Measurements from ENCODE around the gene TNNI3K.
A peak's percentile ranks its signal among the peaks of the same experiment; 100 is the strongest.

Gene TNNI3K

GRCh38 chr1:74453277-74453676 lies 218.1 kb downstream of the TNNI3K start:
- no peak for DNase-seq

- no peak for DNase-seq
These were observed 220.2 kb downstream of the TNNI3K start for GRCh38 chr1:74455390-74455789.

- no peak for DNase-seq
These were observed 222.1 kb downstream of the TNNI3K start for GRCh38 chr1:74457253-74457652.

GRCh38 chr1:74463333-74463988 lies 228.3 kb downstream of the TNNI3K start:
- peak in 1 of 5 donors; percentile 12 for DNase-seq

- no peak for DNase-seq
These were observed 228.8 kb downstream of the TNNI3K start for GRCh38 chr1:74464037-74464436.

- DNase-seq = peak in 1 of 5 donors; percentile 11
These were observed 230.1 kb downstream of the TNNI3K start for GRCh38 chr1:74465193-74465681.

- DNase-seq = no peak
These were observed 232.7 kb downstream of the TNNI3K start for GRCh38 chr1:74467786-74468377.

GRCh38 chr1:74468982-74469603 lies 233.9 kb downstream of the TNNI3K start:
- no peak for DNase-seq

GRCh38 chr1:74470251-74470650 lies 235.1 kb downstream of the TNNI3K start:
- no peak for DNase-seq

GRCh38 chr1:74470936-74471335 lies 235.7 kb downstream of the TNNI3K start:
- DNase-seq = no peak

- no peak for DNase-seq
These were observed 236.3 kb downstream of the TNNI3K start for GRCh38 chr1:74471470-74471869.

- DNase-seq = no peak
These were observed 239.4 kb downstream of the TNNI3K start for GRCh38 chr1:74474585-74474984.

- DNase-seq = no peak
These were observed 243.8 kb downstream of the TNNI3K start for GRCh38 chr1:74478979-74479378.

GRCh38 chr1:74480068-74480467 lies 244.9 kb downstream of the TNNI3K start:
- DNase-seq = no peak

GRCh38 chr1:74481607-74482006 lies 246.4 kb downstream of the TNNI3K start:
- DNase-seq = no peak

- DNase-seq = no peak
These were observed 250.4 kb downstream of the TNNI3K start for GRCh38 chr1:74485622-74486021.

GRCh38 chr1:74486036-74486435 lies 250.8 kb downstream of the TNNI3K start:
- no peak for DNase-seq

GRCh38 chr1:74496669-74497068 lies 261.5 kb downstream of the TNNI3K start:
- no peak for DNase-seq

GRCh38 chr1:74498901-74499300 lies 263.7 kb downstream of the TNNI3K start:
- no peak for DNase-seq

- DNase-seq = peak in 1 of 5 donors; percentile 1
These were observed 267.2 kb downstream of the TNNI3K start for GRCh38 chr1:74502432-74502831.

GRCh38 chr1:74502858-74503257 lies 267.7 kb downstream of the TNNI3K start:
- DNase-seq = no peak

GRCh38 chr1:74504125-74504932 lies 269.1 kb downstream of the TNNI3K start:
- peak in 1 of 5 donors; percentile 25 for DNase-seq

GRCh38 chr1:74504933-74505512 lies 269.8 kb downstream of the TNNI3K start:
- DNase-seq = no peak

Data from T-helper 1 cell (primary cell).